ENCODE results near the gene STK10.

Gene STK10

DNA sequence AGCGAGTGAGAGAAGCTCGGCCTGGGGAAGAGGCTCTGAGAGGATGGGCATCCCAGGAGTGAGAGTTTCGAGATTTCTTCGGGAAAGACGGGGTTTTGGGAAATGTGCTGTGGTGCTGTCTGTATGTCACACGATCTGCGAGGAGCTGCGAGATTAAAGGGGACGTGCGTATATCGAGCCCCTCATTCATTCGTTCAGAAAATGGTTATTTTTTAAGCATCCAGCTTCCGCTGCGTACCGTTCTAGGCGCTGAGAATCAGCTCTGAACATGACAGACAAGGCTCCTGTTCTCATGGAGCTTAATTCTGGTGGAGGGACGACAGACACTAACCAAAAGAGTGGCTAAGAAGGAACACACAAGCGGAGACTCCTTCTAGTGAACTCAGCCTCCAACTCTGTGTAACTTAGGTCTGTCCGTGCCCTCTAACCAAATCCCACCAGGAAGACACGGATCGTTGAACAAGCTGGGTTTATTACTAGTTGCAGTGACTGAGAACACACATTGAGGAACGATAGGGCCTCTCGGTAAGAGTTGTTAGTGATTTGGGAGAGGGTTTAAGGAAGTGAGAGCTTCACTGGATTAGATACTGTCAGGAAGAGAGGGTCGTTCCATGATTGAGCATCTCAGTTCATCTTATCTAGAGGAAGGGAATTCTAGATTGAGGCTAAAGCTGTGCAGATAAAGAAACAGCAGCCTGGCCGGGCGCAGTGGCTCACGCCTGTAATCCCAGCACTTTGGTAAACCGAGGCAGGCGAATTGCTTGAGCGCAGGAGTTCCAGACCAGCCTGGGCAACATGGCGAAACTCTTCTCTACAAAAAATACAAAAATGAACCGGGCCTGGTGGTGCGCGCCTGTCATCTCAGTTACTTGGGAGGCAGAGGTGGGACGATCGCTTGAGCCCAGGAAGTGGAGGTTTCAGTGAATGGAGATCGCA, 180.6 kb downstream of the STK10 start:
- DNase-seq (ENCODE audit: low read depth), result no peak

DNA sequence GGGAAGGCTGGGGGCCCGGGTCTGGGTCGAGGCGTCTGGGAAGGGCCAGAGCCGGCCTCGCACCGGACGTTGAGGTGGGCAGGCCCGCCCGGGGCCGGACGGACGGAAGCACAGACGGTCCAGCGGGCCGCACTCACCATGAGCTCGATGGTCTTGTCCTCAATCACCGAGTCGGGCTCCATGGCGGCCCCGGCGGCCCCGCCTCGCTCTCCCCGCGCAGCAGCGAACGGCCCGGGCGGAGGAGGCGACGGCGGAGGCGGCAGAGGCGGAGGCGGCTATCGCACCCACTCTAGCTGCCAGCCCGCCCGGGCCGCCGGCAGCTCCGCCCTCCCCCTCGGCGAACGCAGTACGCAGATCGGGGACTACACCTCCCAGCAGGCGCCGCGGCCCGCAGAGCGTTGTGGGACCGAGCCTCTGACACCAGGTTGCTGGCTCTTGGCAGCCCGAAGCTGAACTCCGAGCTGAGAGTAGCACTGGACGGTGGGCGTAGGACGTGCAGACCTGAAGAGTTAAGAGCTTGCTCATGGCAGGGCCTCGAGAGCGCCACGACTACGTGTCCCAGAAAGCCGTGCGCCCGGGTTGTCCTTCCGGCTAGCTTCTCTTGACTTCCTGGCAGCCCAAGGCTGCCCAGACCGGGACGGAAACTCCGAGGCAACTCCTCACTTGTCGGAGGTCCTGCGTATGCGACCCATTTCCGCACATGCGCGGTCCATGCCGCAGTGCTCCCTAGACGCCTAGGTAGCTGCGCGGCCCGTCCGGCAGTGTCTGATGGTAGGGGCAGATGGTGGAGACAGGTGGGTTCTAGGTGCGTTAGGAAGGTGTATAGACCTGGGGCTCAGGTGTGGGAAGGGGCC, 181.5 kb downstream of the STK10 start, which contains the start of gene FBXW11:
FBXW11 (minus strand) TSS at position 318 of the 854 bp plus-strand sequence; CDS start at position 182, 136 bp downstream.
- peak; percentile 86 for DNase-seq (ENCODE audit: low read depth)

DNA sequence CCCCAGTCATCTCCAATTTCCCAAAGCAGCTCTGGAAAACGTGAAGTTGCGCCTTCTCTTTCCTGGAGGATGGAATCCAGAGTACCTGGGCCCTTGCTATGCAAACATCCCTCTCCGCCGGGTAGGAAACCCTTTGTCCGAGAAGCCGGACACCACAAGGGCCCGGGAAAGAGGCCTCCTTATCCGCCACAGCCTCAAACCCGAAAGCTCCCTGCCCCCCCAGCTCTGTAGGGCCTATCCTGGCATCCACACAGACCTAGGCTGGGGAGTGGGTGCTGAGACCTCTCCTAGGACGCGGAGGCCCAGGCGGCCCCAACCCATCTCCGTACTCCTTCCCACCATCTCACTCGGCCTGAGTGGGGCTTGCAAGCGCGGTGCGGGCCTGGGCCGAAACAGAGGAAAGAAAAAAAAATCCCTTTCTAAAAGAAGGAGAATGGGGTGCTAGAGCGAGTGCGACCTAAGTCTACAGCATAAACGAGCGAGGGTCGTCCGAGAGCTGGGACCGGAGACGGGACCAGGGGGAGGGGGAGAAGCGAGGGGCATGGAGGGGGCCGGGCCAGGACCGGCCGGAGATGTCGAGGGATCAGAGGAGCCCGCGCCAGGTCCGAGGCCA, 182.2 kb downstream of the STK10 start:
- DNase-seq (ENCODE audit: low read depth), result peak; percentile 2

DNA sequence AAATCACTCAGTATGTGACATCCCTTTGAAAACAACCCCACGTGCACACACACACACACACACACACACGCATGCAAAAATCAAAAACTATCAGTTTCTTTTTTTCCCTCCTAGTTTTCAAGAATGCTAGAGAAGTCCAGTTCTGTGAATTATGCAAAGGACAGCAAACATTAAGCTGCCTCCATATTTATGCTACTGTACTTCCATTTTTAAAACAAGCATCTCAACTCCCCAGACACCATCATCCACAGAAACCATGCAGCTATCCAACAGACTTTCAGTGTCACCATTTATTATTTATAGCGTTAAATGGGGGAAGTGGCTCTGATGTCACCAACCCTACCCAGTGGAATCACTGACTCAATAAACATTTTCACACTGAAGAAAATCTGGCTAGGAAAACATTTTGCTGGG, 183.2 kb downstream of the STK10 start:
- no peak for DNase-seq (ENCODE audit: low read depth)

DNA sequence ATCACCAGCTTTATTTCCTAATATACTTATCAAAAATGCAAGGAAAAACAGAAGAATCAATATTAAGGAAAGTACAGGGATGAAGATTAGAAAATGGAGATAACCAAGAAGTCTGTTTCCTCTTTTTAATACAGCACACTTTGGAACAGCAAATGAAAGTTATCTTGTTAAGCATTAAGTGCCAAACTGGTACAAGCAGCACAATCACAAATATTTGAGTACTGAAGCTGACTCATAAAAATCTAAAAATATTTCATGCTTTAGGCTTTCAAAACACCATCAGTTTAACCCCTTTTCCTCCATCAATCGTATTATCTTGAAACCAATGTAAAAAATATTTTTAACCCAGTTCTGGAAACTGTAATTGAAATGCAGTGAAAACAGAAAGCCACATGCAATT, 184.3 kb downstream of the STK10 start:
- DNase-seq (ENCODE audit: low read depth), result no peak

DNA sequence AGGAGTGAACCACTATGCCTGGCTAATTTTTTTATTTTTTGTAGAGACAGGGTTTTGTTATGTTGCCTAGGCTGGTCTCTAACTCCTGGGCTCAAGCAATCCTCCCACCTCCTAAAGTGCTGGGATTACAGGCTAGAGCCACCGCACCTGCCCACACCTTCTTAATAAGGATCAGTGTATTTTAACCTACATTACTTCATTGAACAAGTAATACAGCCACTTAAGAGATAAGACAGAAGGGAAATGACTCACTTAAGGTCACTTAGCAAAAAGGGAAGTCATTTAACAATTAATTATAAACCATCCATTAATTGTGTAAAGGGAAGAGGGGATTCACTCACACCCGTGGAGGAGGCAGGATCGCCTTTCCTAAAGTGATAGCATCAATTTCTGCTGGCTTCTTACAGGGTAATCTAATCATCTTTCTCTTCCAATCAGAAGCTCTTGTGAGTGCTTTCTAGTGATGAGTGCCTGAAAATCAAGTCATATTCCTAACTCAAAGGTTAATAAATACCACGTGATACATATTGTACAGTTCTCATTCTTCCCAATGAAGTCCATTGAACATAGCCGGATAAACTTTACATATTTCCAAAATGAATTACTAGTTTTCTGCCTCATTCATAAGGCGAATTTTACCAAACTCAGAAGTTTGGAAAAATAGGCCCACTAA, 185.0 kb downstream of the STK10 start:
- DNase-seq (ENCODE audit: low read depth), result no peak

DNA sequence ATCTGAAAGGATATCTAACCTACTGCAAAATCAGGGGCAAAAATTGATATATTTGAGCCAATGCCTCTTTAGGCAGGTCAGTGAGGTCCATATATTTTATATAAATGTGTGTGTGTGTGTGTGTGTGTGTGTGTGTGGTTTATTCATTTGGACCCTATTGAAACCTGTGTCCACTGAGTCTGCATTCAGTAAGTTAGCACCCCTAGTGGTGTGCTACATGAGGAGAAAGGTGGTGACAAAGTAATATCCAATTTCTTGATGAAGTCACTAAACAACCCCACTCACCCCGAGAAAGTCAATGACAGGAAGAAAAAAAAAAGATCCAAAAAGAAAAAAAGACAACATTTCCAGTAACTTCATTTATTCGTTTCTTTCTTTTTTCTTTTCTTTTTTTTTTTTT, 185.7 kb downstream of the STK10 start:
- no peak for DNase-seq (ENCODE audit: low read depth)

DNA sequence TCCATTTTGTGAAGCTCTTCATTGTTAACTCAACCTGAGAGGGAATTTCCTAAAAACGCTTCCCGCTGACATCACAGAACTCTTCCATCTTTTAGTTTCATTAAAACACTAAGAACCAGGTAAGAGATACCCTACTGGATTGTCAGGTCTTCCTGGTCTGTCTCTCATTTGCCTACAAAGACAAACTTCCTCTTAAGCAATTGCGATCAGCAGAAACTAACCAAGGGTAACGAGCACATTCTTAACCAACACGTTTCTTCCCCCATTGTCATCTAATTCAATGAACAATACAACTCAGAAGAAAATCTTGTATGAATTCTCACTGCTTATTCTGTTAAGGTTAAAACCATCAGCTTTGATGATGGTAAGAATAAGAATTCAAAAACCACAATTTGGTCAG, 188.1 kb downstream of the STK10 start:
- no peak for DNase-seq (ENCODE audit: low read depth)

DNA sequence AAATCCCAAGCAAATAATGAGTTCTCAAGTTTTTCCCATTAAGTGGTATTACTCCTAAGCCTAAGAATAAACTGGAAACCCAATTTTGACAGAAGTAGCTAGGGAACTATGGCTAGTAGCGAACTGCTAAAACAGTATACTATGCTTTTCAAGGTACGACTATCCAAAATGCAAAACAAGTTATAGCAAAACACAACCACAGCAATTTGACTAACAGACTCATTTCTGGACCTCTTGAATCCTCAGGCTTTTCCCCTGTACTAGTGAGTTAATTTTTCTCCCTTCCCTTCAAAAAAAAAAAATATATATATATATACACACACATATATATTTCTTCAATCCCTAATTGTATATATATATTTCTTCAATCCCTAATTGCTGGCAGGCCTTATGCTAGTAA, 188.9 kb downstream of the STK10 start:
- DNase-seq (ENCODE audit: low read depth), result no peak

DNA sequence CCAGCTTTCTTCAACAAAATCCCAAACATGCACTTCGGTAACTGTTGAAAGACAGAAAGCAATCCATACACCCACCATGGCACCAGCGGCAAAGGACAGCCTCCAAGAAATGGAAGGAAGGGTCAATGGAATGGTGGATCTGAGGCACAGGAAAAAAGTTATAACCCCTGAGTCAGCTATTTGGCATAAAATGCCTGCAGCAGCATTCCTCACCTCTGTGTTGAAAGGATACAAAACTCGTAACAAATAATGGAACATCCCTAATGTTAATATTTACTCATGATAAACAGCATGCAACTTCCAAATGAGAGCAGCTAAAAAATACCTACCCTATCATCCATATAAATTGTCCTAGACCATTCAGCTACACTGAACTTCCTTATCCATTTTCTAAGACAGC, 191.0 kb downstream of the STK10 start:
- no peak for DNase-seq (ENCODE audit: low read depth)

DNA sequence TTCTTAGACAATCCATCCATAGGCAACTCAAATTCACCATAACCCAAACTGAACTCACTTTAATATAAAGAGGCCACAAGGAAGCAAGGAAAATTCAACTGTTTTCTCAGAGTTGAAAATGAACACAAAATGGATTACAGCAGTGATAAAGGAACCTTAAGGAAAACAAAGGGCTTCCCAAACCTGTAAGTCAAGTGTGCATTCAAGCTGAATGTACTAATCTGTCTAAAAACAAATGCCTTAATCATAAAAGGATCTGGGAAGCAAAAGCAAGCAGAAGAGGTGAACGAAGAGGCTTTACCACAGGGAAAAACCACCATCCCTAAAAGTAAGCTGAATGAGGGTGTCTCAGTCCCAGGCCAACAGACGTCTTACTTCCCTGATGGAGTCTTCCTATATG, 195.2 kb downstream of the STK10 start:
- no peak for DNase-seq (ENCODE audit: low read depth)

DNA sequence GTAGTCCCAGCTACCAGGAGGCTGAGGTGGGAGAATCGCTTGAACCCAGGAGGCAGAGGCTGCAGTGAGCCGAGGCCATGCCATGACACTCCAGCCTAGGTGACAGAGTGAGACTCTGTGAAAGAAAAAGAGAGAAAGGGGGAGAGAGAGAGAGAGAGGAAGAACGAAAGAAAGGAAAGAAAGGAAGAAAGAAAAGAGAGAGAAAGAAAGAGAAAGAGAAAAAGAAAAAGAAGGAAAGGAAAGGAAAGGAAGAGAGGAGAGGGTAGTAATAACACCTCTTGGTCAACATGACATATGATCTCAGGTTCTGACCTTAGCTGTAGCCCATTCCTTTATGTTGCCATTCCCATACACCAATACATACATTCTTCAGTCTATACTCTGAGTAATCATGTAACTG, 195.7 kb downstream of the STK10 start:
- no peak for DNase-seq (ENCODE audit: low read depth)

Data from stimulated activated CD8-positive, alpha-beta memory T cell treated with anti-CD3 and anti-CD28 coated beads, Interleukin-15, amount 100 ng/mL, for 24 hours (primary cell).